Measurements from ENCODE around the gene MAP3K21.

Gene MAP3K21

DNA sequence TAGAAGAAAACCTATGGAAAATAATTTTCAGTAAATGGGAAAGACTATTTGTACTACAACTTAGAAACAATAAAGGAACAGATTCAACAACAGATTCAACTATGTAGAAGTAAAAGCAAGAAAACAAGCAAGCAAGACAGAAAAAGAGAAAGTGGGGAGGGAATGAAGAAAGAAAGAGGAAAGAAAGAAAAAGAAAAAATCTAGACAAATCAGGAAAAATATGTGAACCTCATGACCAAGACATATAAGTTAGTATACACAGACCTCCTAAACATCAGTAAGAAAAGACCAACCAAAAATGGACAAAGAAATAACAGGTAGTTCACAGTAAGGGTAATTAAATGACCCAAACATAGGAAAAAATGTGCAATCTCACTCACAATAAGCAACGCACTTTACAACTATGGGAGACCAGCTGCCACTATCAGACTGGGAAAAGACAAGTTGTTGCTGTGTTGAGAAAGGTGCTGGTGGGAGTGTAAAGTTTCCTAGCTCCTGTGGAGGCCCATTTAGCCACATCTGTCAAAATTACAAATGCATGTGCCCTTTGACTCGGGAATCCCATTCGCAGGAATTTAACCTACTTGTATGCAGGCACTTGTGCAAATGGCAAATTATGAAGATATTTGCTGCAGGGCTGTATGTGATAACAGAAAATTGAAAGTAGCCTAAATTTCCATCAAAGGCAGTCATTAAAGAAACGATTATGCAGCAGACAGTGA, 13.9 kb upstream of the MAP3K21 start:
- H3K27ac ChIP-seq = no peak overlapping the region
- TF ChIP-seq, protein P1, sequence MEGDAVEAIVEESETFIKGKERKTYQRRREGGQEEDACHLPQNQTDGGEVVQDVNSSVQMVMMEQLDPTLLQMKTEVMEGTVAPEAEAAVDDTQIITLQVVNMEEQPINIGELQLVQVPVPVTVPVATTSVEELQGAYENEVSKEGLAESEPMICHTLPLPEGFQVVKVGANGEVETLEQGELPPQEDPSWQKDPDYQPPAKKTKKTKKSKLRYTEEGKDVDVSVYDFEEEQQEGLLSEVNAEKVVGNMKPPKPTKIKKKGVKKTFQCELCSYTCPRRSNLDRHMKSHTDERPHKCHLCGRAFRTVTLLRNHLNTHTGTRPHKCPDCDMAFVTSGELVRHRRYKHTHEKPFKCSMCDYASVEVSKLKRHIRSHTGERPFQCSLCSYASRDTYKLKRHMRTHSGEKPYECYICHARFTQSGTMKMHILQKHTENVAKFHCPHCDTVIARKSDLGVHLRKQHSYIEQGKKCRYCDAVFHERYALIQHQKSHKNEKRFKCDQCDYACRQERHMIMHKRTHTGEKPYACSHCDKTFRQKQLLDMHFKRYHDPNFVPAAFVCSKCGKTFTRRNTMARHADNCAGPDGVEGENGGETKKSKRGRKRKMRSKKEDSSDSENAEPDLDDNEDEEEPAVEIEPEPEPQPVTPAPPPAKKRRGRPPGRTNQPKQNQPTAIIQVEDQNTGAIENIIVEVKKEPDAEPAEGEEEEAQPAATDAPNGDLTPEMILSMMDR (conservative IDR thresholded peaks at IDR 0.05) = no peak

DNA sequence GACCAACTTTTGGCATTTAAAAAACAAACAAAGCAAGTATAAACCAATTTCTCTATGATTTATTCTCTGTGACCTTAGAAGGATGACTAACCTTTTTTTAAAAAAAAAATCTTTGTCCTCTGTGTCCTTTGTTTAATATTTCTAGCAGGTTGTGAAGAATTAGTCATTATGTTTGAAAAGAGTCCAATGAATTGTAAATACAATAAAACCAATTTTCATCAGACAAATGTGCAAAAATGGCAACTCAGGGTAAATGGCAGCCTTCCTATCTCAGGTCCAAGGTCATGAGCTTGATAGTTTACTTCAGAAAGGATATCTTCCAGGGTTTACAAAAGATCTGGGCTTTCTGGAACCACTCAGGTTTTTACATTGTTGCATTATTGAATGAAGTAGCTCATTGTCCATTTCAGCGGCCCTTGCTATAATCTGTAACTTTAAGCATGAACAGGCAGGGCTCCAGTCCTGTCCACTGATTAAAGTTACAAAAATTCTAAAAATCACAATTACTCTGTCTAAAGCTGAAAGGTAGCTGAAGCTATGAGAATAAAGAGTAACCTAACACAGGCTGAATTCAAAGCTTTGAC, 11.7 kb upstream of the MAP3K21 start:
- TF ChIP-seq, protein P1 (conservative IDR thresholded peaks at IDR 0.05) = no peak
- H3K27ac ChIP-seq = no peak overlapping the region

DNA sequence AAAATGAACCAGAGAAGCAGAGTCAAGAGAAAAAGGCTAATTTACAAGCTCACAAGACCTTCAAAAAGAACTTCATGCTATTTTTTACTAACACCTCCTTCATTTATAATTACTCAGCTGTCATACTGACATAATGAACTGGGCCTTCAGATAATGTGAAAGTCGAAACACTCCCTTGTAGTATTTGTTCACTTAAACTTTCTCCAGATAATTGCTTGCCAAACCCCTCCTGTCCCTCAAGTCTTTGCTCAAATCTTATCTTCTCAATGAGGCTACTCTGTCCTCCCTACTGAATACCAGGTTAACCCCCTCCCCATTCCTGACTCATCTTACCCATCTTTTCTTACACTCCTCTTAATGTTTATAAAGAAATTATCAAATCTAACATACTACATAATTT, 11.1 kb upstream of the MAP3K21 start:
- H3K27ac ChIP-seq = no peak overlapping the region

DNA sequence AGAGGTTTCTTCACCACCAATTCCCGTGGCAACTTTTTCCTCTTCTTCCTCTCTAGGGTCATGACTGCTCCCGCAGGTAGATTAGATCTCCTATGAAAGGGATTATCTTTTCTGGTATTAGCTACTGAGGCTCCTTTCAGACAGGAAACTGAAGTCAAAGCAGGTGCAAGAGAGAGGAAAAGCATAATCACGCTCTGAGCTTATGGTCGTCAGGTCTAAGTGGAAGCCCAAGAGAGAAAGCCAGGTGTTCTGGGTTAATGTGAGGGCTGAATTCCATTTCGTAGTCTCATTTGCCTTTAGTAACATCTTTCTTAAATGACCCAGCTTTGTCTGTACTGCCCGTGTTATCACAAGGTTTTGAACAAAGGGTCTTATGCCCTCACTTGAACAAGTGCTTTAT, 8.3 kb upstream of the MAP3K21 start:
- TF ChIP-seq, protein P1 (conservative IDR thresholded peaks at IDR 0.05) = no peak
- no peak overlapping the region for H3K27ac ChIP-seq

More for the DNA sequence above, 11.1 kb upstream of the MAP3K21 start:
- TF ChIP-seq, protein P1 (conservative IDR thresholded peaks at IDR 0.05) = no peak

DNA sequence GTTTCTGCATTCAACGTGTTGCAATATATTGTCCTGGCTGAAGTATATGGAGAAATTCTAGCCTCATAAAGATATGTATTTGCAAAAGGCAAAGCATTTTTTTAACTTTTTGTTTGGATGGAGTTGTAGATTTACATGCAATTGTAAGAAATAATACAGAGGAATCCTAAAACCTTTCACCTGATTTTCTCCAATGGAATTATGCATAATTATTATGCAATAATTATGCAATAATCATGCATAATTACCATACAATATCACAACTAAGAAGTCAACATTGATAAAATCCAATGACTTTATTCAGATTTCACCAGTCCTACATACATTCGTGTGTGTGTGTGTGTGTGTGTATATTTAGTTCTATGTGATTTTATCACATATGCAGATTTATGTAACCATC, 7.5 kb upstream of the MAP3K21 start:
- TF ChIP-seq, protein P1 (conservative IDR thresholded peaks at IDR 0.05) = no peak
- no peak overlapping the region for H3K27ac ChIP-seq

DNA sequence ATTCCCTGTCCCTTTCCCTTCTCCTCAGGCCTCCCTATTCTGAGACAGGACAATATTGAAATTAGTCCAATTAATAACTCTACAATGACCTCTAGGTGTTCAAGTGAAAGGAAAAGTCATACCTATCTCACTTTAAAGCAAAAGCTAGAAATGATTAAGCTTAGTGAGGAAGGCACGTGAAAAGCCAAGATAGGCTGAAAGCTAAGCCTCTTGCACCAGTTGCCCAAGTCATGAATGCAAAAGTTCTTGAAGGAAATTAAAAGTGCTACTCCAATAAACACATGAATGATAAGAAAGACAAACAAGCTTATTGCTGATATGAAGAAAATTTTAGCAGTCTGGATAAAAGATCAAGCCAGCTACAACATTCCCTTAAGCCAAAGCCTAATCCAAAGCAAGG, 3.8 kb upstream of the MAP3K21 start:
- TF ChIP-seq, protein P1 (conservative IDR thresholded peaks at IDR 0.05) = no peak

DNA sequence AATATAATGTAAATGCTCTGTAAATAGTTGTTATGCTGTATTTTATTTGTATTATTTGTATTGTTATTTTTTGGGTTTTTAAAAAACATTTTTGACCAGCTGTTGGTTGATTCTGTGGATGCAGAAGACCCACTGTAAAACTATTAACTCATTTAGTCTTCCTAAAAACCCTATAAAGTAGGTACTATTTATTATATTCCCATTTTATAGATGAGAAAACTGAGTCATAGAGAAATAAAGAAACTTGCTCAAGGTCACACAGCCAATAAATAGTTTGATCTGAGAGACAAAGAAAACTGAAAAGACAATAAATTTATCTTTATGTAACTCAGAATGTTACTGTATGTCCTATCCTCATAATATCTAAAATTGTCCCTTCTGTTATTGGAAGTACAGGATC, 1.2 kb upstream of the MAP3K21 start:
- peak overlapping the region; percentile 94 for H3K27ac ChIP-seq
- TF ChIP-seq, protein P1 (conservative IDR thresholded peaks at IDR 0.05) = no peak

More for the DNA sequence above, 3.8 kb upstream of the MAP3K21 start:
- no peak overlapping the region for H3K27ac ChIP-seq

Data from VCaP (cell line).